Upper lobe of left lung (tissue), 6 donors: ENCODE data around the gene C2orf68. TPM values are rescaled to one million over a fixed set of nuclear protein-coding genes. Genes with fewer than 3 reads are reported as not detected.
"Not testable (repeated sequence)": the region's sequence is repeated elsewhere in the genome, so short reads cannot be mapped to it uniquely, and the experiment has no call there.

Experiments used
- ATAC-seq, 2 donors: fragments of 200-7000 bp; cut with Tn5 transposase; one replicate each; pipeline ENCODE4 v1.9.1; 2022; ENCODE audit warnings: mild to moderate bottlenecking in 2 of 2, moderate library complexity in 2 of 2; ENCODE audit not compliant: low FRiP score in 2 of 2
- DNase-seq, 2 donors: peaks; one replicate each; pipeline ENCODE4 v3.0.0-alpha.2; 2019 to 2020
- H3K27ac ChIP-seq, 4 donors: fragments of 200-600 bp; sonication (generic); one replicate each; pipeline ENCODE4 v1.5.1; 2016 to 2019
- H3K27me3 ChIP-seq, 4 donors: fragments of 200-600 bp; sonication (generic); one replicate each; pipeline ENCODE4 v1.5.1; 2017 to 2019
- H3K36me3 ChIP-seq, 4 donors: fragments of 200-600 bp; sonication (generic); one replicate each; pipeline ENCODE4 v1.5.1; 2016 to 2019
- H3K4me1 ChIP-seq, 4 donors: fragments of 200-600 bp; sonication (generic); one replicate each; pipeline ENCODE4 v1.5.1; 2018 to 2019
- H3K4me3 ChIP-seq, 4 donors: fragments of 200-600 bp; sonication (generic); one replicate each; pipeline ENCODE4 v1.5.1; 2017 to 2019; ENCODE audit warnings: mild to moderate bottlenecking in 2 of 4, moderate library complexity in 1 of 4
- H3K9me3 ChIP-seq, 4 donors: fragments of 200-600 bp; sonication (generic); one replicate each; pipeline ENCODE4 v1.5.1; 2018 to 2019
- EP300 ChIP-seq, 4 donors: sonication (generic); formaldehyde crosslinking; IDR thresholded peaks; one replicate each; pipeline ENCODE4 v1.5.1; 2017; ENCODE audit warnings: antibody characterized with exemption in 4 of 4, control low read depth in 2 of 4
- POLR2A ChIP-seq, 4 donors: fragments of 450-650 bp; IDR thresholded peaks; one replicate each; pipeline ENCODE4 v1.5.1; 2016 to 2017; ENCODE audit warnings: antibody characterized with exemption in 4 of 4, mild to moderate bottlenecking in 2 of 4
- POLR2AphosphoS5 ChIP-seq, 2 donors: sonication (generic); formaldehyde crosslinking; IDR thresholded peaks; one replicate each; pipeline ENCODE4 v1.5.1; 2017; ENCODE audit warnings: antibody characterized with exemption in 2 of 2
- WGBS, 2 donors: methylation state at CpG; one replicate each; pipeline ENCODE4 v1.1.5; 2017 to 2018; 5-methylcytosine and 5-hydroxymethylcytosine counted together
- total RNA-seq, 6 donors: library from RNA; depleted of rRNA in 4 of 6; stranded (reverse); fragments of >200 nt in 4 of 6; gene quantifications; one replicate each; pipeline versions ENCODE4 v1.1.0 to v1.2.1, GENCODE V29; 2016 to 2021
- TF ChIP-seq, protein P1 (sequence below), 6 experiments: fragments of 450-650 bp in 4 of 6; fragments of 200-600 bp in 2 of 6; sonication (generic) in 2 of 6; IDR thresholded peaks; one replicate each; pipeline ENCODE4 v1.5.1; 2016 to 2019; ENCODE audit warnings: antibody characterized with exemption in 6 of 6
- donor health status: DM: no; HTN: no; CAD: no; lungs with moderate emphysema.
- donor health status: DM: no; HTN: yes; CAD: no; lungs with severe emphysema.

Gene C2orf68
- total RNA-seq, 6 donors from 2014 or later = 24.6 to 46.1 (median 34.0) TPM

DNA sequence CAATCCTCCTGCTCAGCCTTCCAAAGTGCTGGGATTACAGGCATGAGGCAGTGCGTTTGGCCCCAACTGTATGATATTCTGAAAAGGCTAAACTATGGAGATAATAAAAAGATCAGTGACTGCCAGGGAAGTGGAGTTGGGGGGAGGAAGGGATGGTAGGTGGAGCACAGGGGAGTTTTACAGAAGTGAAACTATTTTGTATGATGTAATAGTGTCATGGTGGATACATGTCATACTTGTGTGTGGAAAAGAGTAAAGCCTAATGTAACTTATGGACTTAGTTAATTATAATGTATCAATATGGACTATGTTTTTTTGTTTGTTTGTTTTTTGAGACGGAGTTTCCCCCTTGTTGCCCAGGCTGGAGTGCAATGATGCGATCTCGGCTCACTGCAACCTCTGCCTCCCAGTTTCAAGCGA is 47.7 kb downstream of the C2orf68 start:
- peak in 1 of 2 donors; percentile 22 for ATAC-seq

DNA sequence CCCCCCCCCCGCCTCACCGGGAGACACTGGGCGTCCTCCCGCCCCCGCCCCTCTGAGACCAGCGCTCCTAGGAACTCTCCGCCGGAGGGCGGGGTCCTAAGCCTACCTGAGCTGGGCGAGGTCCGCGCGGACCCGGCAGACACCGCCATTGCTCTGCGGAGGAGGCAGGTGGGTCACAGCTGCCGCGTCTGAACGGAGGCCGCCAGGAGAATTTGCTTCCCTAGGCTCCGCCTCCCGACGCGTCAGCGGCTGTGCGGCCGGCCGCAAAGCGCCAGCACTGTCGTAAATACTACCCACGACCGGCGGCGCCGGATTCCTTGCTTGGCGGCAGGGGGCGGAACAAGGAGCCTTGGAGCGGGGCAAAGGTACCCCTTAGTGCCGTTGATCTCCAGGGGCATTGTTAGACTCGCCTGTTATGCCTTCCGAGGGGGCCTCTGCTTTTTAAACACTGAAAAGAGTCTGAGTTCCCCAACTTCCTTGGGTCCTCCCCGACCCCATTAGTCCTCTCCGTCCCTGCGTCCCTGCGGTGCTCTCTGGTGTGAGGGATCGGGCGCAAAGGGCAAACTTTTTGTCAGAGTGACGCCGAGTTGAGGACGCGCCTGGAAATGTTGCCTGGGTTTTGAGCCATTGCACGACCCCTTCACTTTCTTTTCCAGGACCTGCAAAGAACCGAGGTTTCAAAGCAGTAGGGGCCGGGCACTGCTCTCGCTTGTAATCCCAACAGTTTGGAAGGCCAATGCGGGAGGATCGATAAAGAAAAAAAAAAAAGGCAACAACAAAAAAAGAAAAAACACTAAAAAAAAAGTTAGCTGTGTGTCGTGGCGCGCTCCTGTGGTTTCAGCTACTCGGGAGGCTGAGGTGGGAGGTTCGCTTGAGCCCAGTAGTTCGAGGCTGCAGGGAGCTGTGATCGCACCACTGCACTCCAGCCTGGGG is 50.3 kb downstream of the C2orf68 start, which contains the start of gene GGCX:
TSS of gene GGCX (minus strand) at position 214 of the 933 bp plus-strand sequence. CDS start at position 149, 65 bp downstream.
- DNase-seq (peak; percentile 97 to 98), ATAC-seq (peak; percentile 97 to 98)
- Histone ChIP-seq H3K4me1 (peaks cover 16 to 28% (median 24%) of the 10 kb centered on the region in 4 donors), H3K4me3 (peak within 1 kb of the TSS; percentile 79 to 87 (median 84)), H3K36me3 (peaks cover 0 to 23% (median 12%) of the 10 kb centered on the region in 4 donors), H3K9me3 (no peaks in the 10 kb centered on the region), H3K27ac (peak within 1 kb of the TSS; percentile 82 to 94 (median 91)), H3K27me3 (no peaks in the 10 kb centered on the region)
- 5 to 11% methylated on average over 23 to 49 of the region's 64 CpGs for WGBS, 2 donors
- TF ChIP-seq POLR2A (IDR thresholded peaks at IDR 0.05) (peak in 3 of 4 donors; percentile 63 to 91 (median 86)), POLR2AphosphoS5 (IDR thresholded peaks at IDR 0.05) (peak; percentile 93 to 96), EP300 (IDR thresholded peaks at IDR 0.05) (no peak)
- TF ChIP-seq, protein P1, sequence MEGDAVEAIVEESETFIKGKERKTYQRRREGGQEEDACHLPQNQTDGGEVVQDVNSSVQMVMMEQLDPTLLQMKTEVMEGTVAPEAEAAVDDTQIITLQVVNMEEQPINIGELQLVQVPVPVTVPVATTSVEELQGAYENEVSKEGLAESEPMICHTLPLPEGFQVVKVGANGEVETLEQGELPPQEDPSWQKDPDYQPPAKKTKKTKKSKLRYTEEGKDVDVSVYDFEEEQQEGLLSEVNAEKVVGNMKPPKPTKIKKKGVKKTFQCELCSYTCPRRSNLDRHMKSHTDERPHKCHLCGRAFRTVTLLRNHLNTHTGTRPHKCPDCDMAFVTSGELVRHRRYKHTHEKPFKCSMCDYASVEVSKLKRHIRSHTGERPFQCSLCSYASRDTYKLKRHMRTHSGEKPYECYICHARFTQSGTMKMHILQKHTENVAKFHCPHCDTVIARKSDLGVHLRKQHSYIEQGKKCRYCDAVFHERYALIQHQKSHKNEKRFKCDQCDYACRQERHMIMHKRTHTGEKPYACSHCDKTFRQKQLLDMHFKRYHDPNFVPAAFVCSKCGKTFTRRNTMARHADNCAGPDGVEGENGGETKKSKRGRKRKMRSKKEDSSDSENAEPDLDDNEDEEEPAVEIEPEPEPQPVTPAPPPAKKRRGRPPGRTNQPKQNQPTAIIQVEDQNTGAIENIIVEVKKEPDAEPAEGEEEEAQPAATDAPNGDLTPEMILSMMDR (IDR thresholded peaks at IDR 0.05) = peak in 4 of 6 experiments; percentile 42 to 76 (median 65)

More for the DNA sequence above, 47.7 kb downstream of the C2orf68 start:
- peak overlapping the region in 2 of 4 donors; percentile 21 to 25 for H3K27ac ChIP-seq
- no peak overlapping the region for H3K4me3 ChIP-seq
- H3K27me3 ChIP-seq = no peaks in the 10 kb centered on the region
- peaks cover 15 to 24% (median 21%) of the 10 kb centered on the region in 4 donors for H3K4me1 ChIP-seq
- TF ChIP-seq POLR2AphosphoS5 (IDR thresholded peaks at IDR 0.05) (no peak), EP300 (IDR thresholded peaks at IDR 0.05) (no peak), POLR2A (IDR thresholded peaks at IDR 0.05) (no peak)
- no peaks in the 10 kb centered on the region for H3K36me3 ChIP-seq
- no peak for DNase-seq
- H3K9me3 ChIP-seq = no peaks in the 10 kb centered on the region
- WGBS, 2 donors = 91% methylated on average over 5 of the region's 5 CpGs

DNA sequence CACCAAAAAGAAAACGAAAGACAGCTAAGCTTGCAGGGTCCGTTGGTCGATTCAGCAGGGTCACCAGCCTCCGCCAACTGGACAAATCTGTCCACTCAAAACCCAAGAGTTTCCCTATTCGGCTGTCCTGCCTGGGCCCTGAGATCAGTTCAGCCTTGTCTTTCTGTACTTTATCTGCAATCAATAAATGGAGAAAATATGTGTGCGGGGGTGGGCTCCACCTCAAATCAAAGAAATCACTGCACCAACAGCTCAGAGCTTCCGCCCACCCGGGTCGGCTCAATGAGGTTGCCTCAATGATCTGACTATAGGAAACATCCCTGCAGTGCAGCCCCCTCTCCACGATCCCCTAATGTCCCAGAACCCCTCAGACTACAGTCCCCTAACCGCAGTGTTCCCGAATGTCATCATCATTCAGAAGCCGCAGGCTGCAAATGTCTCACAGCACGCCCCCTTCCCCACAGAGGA is 51.0 kb downstream of the C2orf68 start:
- no peak for TF ChIP-seq POLR2A (IDR thresholded peaks at IDR 0.05)
- no peak for TF ChIP-seq POLR2AphosphoS5 (IDR thresholded peaks at IDR 0.05)
- TF ChIP-seq EP300 (IDR thresholded peaks at IDR 0.05) = no peak
- TF ChIP-seq, protein P1 (IDR thresholded peaks at IDR 0.05) = no peak
- H3K4me3 ChIP-seq = peak overlapping the region; percentile 79 to 87 (median 84)
- H3K27me3 ChIP-seq = no peaks in the 10 kb centered on the region
- 5% methylated on average over 12 to 13 of the region's 14 CpGs for whole genome bisulfite sequencing, 2 donors
- DNase-seq (no peak), ATAC-seq (peak in 1 of 2 donors; percentile 1)
- H3K9me3 ChIP-seq = no peaks in the 10 kb centered on the region
- H3K27ac ChIP-seq = peak overlapping the region; percentile 82 to 94 (median 91)
- H3K4me1 ChIP-seq = peaks cover 16 to 28% (median 24%) of the 10 kb centered on the region in 4 donors
- H3K36me3 ChIP-seq = peaks cover 0 to 30% (median 15%) of the 10 kb centered on the region in 4 donors

DNA sequence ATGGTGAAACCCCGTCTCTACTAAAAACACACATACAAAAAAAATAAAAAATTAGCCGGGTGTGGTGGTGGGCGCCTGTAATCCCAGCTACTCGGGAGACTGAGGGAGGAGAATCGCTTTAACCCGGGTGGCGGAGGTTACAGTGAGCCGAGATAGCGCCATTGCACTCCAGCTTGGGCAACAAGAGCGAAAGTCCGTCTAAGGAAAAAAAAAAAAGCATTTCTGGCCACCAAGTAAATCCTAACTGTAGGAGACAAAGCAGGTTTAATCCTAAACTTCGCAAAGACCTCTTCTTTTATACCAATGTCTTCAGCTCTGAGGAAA is 51.5 kb downstream of the C2orf68 start:
- WGBS, 2 donors = 82 to 85% methylated on average over 12 of the region's 12 CpGs
- H3K36me3 ChIP-seq = peaks cover 0 to 34% (median 18%) of the 10 kb centered on the region in 4 donors
- H3K9me3 ChIP-seq, ATAC-seq, DNase-seq, H3K27me3 ChIP-seq: not testable (repeated sequence)
- H3K27ac ChIP-seq = peak overlapping the region in 3 of 4 donors; percentile 82 to 94 (median 88)
- peaks cover 16 to 28% (median 24%) of the 10 kb centered on the region in 4 donors for H3K4me1 ChIP-seq
- H3K4me3 ChIP-seq = peak overlapping the region in 3 of 4 donors; percentile 79 to 87 (median 87)

DNA sequence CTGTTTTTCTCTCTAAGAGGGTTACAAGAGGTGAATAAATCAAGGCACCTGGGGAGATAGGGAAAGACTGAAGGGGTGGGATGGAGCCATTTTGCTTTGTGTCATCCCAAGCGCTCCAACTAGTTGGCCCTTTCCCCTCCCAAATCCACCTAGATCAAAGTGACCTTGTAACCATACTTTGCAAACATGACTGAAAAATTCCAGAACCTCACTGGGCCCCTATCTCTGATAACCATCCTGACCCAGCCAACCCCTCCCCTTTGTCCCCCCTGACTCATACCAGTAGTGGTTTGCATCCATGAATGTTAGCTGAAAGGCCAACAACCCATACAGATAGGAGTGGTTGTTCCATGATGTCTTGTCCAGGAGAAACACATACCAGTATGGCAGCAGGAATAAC is 53.7 kb downstream of the C2orf68 start:
- Histone ChIP-seq H3K4me3 (no peak overlapping the region), H3K9me3 (no peaks in the 10 kb centered on the region), H3K4me1 (peaks cover 16 to 28% (median 24%) of the 10 kb centered on the region in 4 donors), H3K36me3 (peaks cover 0 to 57% (median 36%) of the 10 kb centered on the region in 4 donors), H3K27me3 (no peaks in the 10 kb centered on the region), H3K27ac (peak overlapping the region in 1 of 4 donors; percentile 3)
- TF ChIP-seq POLR2AphosphoS5 (IDR thresholded peaks at IDR 0.05) = no peak
- no peak for TF ChIP-seq EP300 (IDR thresholded peaks at IDR 0.05)
- TF ChIP-seq POLR2A (IDR thresholded peaks at IDR 0.05) = no peak
- TF ChIP-seq, protein P1 (IDR thresholded peaks at IDR 0.05) = no peak
- ATAC-seq (no peak), DNase-seq (no peak)
- 89 to 100% methylated on average over 1 of the region's 1 CpG for WGBS, 2 donors
